Endothelial cell of umbilical vein (primary cell): ENCODE data around the gene COQ8A.

ENCODE experiments used
- CTCF ChIP-seq, 2 donors: IDR thresholded peaks; 1 replicate in 1 of 2; 2 replicates in 1 of 2; pipeline ENCODE4 v1.5.1; 2011; ENCODE audit warnings: low read length in 2 of 2, mild to moderate bottlenecking in 2 of 2, moderate library complexity in 2 of 2, control low read depth in 1 of 2, inconsistent platforms in 1 of 2, low read depth in 1 of 2; ENCODE audit not compliant: insufficient read depth in 1 of 2; ENCODE audit errors: extremely low read depth in 1 of 2
- EZH2 ChIP-seq: IDR thresholded peaks from 2 replicates; pipeline ENCODE4 v1.6.1; 2012; ENCODE audit warnings: borderline replicate concordance, low read depth, mild to moderate bottlenecking, moderate library complexity, low read length, inconsistent platforms; ENCODE audit not compliant: severe bottlenecking
- JUN ChIP-seq: IDR thresholded peaks from 2 replicates; pipeline ENCODE4 v1.6.1; 2011; ENCODE audit warnings: borderline replicate concordance, low read depth; ENCODE audit not compliant: insufficient read length, insufficient read depth
- POLR2A ChIP-seq: IDR thresholded peaks from 2 replicates; pipeline ENCODE4 v1.6.1; 2012; ENCODE audit warnings: low read depth, mild to moderate bottlenecking, control low read depth, low read length
- POLR2AphosphoS5 ChIP-seq: IDR thresholded peaks from 2 replicates; pipeline ENCODE4 v1.6.1; 2012; ENCODE audit warnings: low read depth, mild to moderate bottlenecking, control low read depth, low read length, moderate library complexity; ENCODE audit not compliant: insufficient read depth

- no peak for TF ChIP-seq CTCF (IDR thresholded peaks at IDR 0.05; ENCODE audit: extremely low read depth in 1 of 2, insufficient read depth in 1 of 2, low read depth in 1 of 2, low read length in 2 of 2)
- TF ChIP-seq POLR2A, result no peak
- no peak for TF ChIP-seq EZH2
- no peak for TF ChIP-seq JUN
- no peak for TF ChIP-seq POLR2AphosphoS5
These were observed 70.6 kb downstream of the COQ8A start for GRCh38 chr1:227010645-227011044.
